ENCODE data around the gene GNAQ. TPM values are rescaled to one million over a fixed set of nuclear protein-coding genes. Genes with fewer than 3 reads are reported as not detected.

GNAQ gene
- total and polyA plus RNA-seq, 4 donors: 6.8 to 19.6 (median 12.6) TPM

- no peak for DNase-seq (ENCODE audit: low spot score)
- Histone ChIP-seq H3K9me3 (ENCODE audit: control insufficient read depth in 4 of 4, low read length in 3 of 4) (no peaks in the 10 kb centered on the region), H3K9ac (ENCODE audit: low read depth in 1 of 2, low read length in 2 of 2) (no peak overlapping the region), H3K27ac (ENCODE audit: low read depth in 1 of 2, low read length in 2 of 2) (no peak overlapping the region), H3K27me3 (ENCODE audit: control insufficient read depth in 4 of 4, insufficient read depth in 4 of 4, low read length in 3 of 4) (no peaks in the 10 kb centered on the region), H3K4me3 (ENCODE audit: low read depth in 1 of 3, low read length in 3 of 3) (no peak overlapping the region), H3K36me3 (ENCODE audit: control insufficient read depth in 4 of 4, insufficient read depth in 3 of 4, low read depth in 1 of 4, low read length in 3 of 4) (no peaks in the 10 kb centered on the region), H3K4me1 (ENCODE audit: control insufficient read depth in 4 of 4, insufficient read depth in 4 of 4, low read length in 3 of 4) (peaks cover 0 to 15% (median 5%) of the 10 kb centered on the region in 4 donors)
- TF ChIP-seq JUND (IDR thresholded peaks at IDR 0.05): peak; percentile 43 to 84
- TF ChIP-seq ATF3 (IDR thresholded peaks at IDR 0.05): no peak
- TF ChIP-seq FOXA2 (IDR thresholded peaks at IDR 0.05): peak; percentile 39
- peak; percentile 50 for TF ChIP-seq MAX (IDR thresholded peaks at IDR 0.05)
- TF ChIP-seq RXRA (IDR thresholded peaks at IDR 0.05): peak; percentile 78 to 88
- no peak for TF ChIP-seq GABPA (IDR thresholded peaks at IDR 0.05 in 1 of 2, conservative IDR thresholded peaks at IDR 0.05 in 1 of 2)
- TF ChIP-seq EGR1 (IDR thresholded peaks at IDR 0.05; ENCODE audit: low read depth in 2 of 2): no peak
- TF ChIP-seq SP1 (IDR thresholded peaks at IDR 0.05): peak; percentile 73
- peak; percentile 92 to 96 for TF ChIP-seq HNF4A (conservative IDR thresholded peaks at IDR 0.05)
- TF ChIP-seq YY1 (IDR thresholded peaks at IDR 0.05): peak; percentile 71
- no peak for TF ChIP-seq NR2F2 (IDR thresholded peaks at IDR 0.05)
- peak; percentile 53 for TF ChIP-seq ZBTB33 (IDR thresholded peaks at IDR 0.05)
- peak; percentile 61 for TF ChIP-seq REST (IDR thresholded peaks at IDR 0.05)
- no peak for TF ChIP-seq TAF1 (conservative IDR thresholded peaks at IDR 0.05)
- TF ChIP-seq HNF4G (IDR thresholded peaks at IDR 0.05): peak; percentile 74
- TF ChIP-seq RAD21 (IDR thresholded peaks at IDR 0.05): no peak
- 38% methylated on average over 9 of the region's 9 CpGs for WGBS
These were observed 351.8 kb downstream of the GNAQ start for GRCh38 chr9:77679661-77680368.

- peaks cover 0 to 15% (median 5%) of the 10 kb centered on the region in 4 donors for H3K4me1 ChIP-seq (ENCODE audit: control insufficient read depth in 4 of 4, insufficient read depth in 4 of 4, low read length in 3 of 4)
- no peak overlapping the region for H3K4me3 ChIP-seq (ENCODE audit: low read depth in 1 of 3, low read length in 3 of 3)
- no peaks in the 10 kb centered on the region for H3K9me3 ChIP-seq (ENCODE audit: control insufficient read depth in 4 of 4, low read length in 3 of 4)
- no peaks in the 10 kb centered on the region for H3K27me3 ChIP-seq (ENCODE audit: control insufficient read depth in 4 of 4, insufficient read depth in 4 of 4, low read length in 3 of 4)
- TF ChIP-seq RAD21 (IDR thresholded peaks at IDR 0.05): no peak
- no peak for TF ChIP-seq TAF1 (conservative IDR thresholded peaks at IDR 0.05)
- no peak for TF ChIP-seq FOXA1 (IDR thresholded peaks at IDR 0.05)
- no peak for TF ChIP-seq ATF3 (IDR thresholded peaks at IDR 0.05)
- no peak for TF ChIP-seq JUND (IDR thresholded peaks at IDR 0.05)
- no peak for TF ChIP-seq NR2F2 (IDR thresholded peaks at IDR 0.05)
- TF ChIP-seq ZBTB33 (IDR thresholded peaks at IDR 0.05): no peak
- no peak for TF ChIP-seq RXRA (IDR thresholded peaks at IDR 0.05)
- no peak for TF ChIP-seq HNF4G (IDR thresholded peaks at IDR 0.05)
- TF ChIP-seq EGR1 (IDR thresholded peaks at IDR 0.05; ENCODE audit: low read depth in 2 of 2): no peak
- no peak for TF ChIP-seq HNF4A (conservative IDR thresholded peaks at IDR 0.05)
- H3K36me3 ChIP-seq (ENCODE audit: control insufficient read depth in 4 of 4, insufficient read depth in 3 of 4, low read depth in 1 of 4, low read length in 3 of 4): no peaks in the 10 kb centered on the region
- no peak overlapping the region for H3K27ac ChIP-seq (ENCODE audit: low read depth in 1 of 2, low read length in 2 of 2)
- no peak for DNase-seq (ENCODE audit: low spot score)
- 77% methylated on average over 2 of the region's 2 CpGs for WGBS
- H3K9ac ChIP-seq (ENCODE audit: low read depth in 1 of 2, low read length in 2 of 2): no peak overlapping the region
These were observed 352.5 kb downstream of the GNAQ start for GRCh38 chr9:77679088-77679487.
